ENCODE results near the gene C16orf74.

DNA sequence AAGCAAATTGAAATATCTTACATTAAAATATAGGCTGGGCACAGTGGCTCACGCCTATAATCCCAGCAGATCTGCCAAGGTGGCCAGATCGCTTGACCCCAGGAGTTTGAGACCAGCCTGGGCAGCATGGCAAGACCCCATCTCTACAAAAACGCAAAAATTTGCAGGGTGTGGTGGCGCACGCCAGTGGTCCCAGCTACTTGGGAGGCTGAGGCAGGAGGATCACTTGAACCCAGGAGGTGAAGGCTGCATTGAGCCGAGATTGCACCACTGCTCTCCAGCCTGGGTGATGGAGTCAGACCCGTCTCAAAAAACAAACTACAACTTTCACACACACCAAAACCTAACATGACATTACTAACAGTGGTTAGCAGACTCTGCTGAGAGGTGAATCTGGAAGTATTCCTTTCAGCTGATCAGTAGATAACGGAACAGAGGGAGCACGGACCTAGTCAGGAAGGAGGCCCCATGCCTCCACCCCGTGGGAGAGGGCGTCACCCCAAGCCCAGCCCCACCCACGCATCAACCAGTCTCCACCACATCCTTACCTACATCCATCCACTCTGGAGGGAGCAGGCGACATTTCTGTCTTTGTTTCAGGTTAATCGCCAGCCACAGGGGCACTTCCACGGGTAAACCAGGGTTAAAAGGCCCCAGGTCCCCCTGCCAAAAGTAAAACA, 63.8 kb downstream of the C16orf74 start:
- TF ChIP-seq, protein P1, sequence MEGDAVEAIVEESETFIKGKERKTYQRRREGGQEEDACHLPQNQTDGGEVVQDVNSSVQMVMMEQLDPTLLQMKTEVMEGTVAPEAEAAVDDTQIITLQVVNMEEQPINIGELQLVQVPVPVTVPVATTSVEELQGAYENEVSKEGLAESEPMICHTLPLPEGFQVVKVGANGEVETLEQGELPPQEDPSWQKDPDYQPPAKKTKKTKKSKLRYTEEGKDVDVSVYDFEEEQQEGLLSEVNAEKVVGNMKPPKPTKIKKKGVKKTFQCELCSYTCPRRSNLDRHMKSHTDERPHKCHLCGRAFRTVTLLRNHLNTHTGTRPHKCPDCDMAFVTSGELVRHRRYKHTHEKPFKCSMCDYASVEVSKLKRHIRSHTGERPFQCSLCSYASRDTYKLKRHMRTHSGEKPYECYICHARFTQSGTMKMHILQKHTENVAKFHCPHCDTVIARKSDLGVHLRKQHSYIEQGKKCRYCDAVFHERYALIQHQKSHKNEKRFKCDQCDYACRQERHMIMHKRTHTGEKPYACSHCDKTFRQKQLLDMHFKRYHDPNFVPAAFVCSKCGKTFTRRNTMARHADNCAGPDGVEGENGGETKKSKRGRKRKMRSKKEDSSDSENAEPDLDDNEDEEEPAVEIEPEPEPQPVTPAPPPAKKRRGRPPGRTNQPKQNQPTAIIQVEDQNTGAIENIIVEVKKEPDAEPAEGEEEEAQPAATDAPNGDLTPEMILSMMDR (IDR thresholded peaks at IDR 0.05), result no peak
- no peak for TF ChIP-seq EP300 (IDR thresholded peaks at IDR 0.05)

All from ovary (tissue), 3 donors.